Activated T-helper 17 cell treated with anti-CD3 and anti-CD28 coated beads, Interleukin-2, amount 50 U/mL, for 72 hours (primary cell): ENCODE results near the gene DGKG. TPM values are rescaled to one million over a fixed set of nuclear protein-coding genes. Genes with fewer than 3 reads are reported as not detected.
A peak's percentile ranks its signal among the peaks of the same experiment; 100 is the strongest.

Source experiments
- ATAC-seq: fragments of 150-1000 bp; cut with Tn5 transposase; replicated peaks from 2 replicates; pipeline ENCODE4 v1.10.0; 2021; ENCODE audit warnings: mild to moderate bottlenecking, moderate library complexity
- H3K27ac Mint-ChIP-seq: one replicate; pipeline ENCODE4 v1.8.0; 2022; ENCODE audit warnings: mixed read lengths
- H3K27me3 Mint-ChIP-seq: one replicate; pipeline ENCODE4 v1.8.0; 2022; ENCODE audit warnings: mixed read lengths
- H3K36me3 Mint-ChIP-seq: one replicate; pipeline ENCODE4 v1.8.0; 2022; ENCODE audit warnings: low read depth, mild to moderate bottlenecking, mixed read lengths
- H3K4me1 Mint-ChIP-seq: one replicate; pipeline ENCODE4 v1.8.0; 2022; ENCODE audit warnings: mixed read lengths
- H3K4me3 Mint-ChIP-seq: one replicate; pipeline ENCODE4 v1.8.0; 2022; ENCODE audit warnings: mild to moderate bottlenecking, mixed read lengths
- H3K9me3 Mint-ChIP-seq: one replicate; pipeline ENCODE4 v1.8.0; 2022; ENCODE audit warnings: mixed read lengths
- total RNA-seq, 2 donors: library from RNA; stranded (reverse); gene quantifications; one replicate each; pipeline ENCODE4 v1.2.3, GENCODE V29; 2022

DGKG gene
- total RNA-seq, 2 donors from 2014 or later: 0.37 to 1.1 TPM

- Mint-ChIP-seq H3K27ac (no peak overlapping the region), H3K4me3 (no peak overlapping the region), H3K36me3 (no peaks in the 10 kb centered on the region), H3K4me1 (no peaks in the 10 kb centered on the region), H3K27me3 (peaks cover 15% of the 10 kb centered on the region), H3K9me3 (no peaks in the 10 kb centered on the region)
- no peak for ATAC-seq
These were observed 234.6 kb downstream of the DGKG start for GRCh38 chr3:186127463-186127862.

- ATAC-seq: no peak
- no peaks in the 10 kb centered on the region for H3K4me1 Mint-ChIP-seq
- H3K4me3 Mint-ChIP-seq: no peak overlapping the region
- no peak overlapping the region for H3K27ac Mint-ChIP-seq
- H3K9me3 Mint-ChIP-seq: no peaks in the 10 kb centered on the region
- H3K36me3 Mint-ChIP-seq: no peaks in the 10 kb centered on the region
- H3K27me3 Mint-ChIP-seq: peaks cover 25% of the 10 kb centered on the region
These were observed 236.9 kb downstream of the DGKG start for GRCh38 chr3:186125118-186125517.

GRCh38 chr3:186124592-186124991, 237.4 kb downstream of the DGKG start:
- Mint-ChIP-seq H3K4me1 (no peaks in the 10 kb centered on the region), H3K4me3 (no peak overlapping the region), H3K27me3 (peaks cover 24% of the 10 kb centered on the region), H3K9me3 (no peaks in the 10 kb centered on the region), H3K27ac (no peak overlapping the region), H3K36me3 (no peaks in the 10 kb centered on the region)
- no peak for ATAC-seq

- H3K27me3 Mint-ChIP-seq: peaks cover 36% of the 10 kb centered on the region
- no peaks in the 10 kb centered on the region for H3K9me3 Mint-ChIP-seq
These were observed 239.0 kb downstream of the DGKG start for GRCh38 chr3:186123012-186123411.

GRCh38 chr3:186121968-186122367, 240.1 kb downstream of the DGKG start:
- Mint-ChIP-seq H3K27ac (no peak overlapping the region), H3K9me3 (no peaks in the 10 kb centered on the region), H3K4me3 (no peak overlapping the region), H3K27me3 (peaks cover 42% of the 10 kb centered on the region), H3K4me1 (no peaks in the 10 kb centered on the region), H3K36me3 (no peaks in the 10 kb centered on the region)
- ATAC-seq: no peak

More at GRCh38 chr3:186123012-186123411, 239.0 kb downstream of the DGKG start:
- H3K27ac Mint-ChIP-seq: no peak overlapping the region
- no peaks in the 10 kb centered on the region for H3K36me3 Mint-ChIP-seq
- H3K4me1 Mint-ChIP-seq: no peaks in the 10 kb centered on the region
- H3K4me3 Mint-ChIP-seq: no peak overlapping the region
- no peak for ATAC-seq

GRCh38 chr3:186121278-186121677, 240.8 kb downstream of the DGKG start:
- H3K36me3 Mint-ChIP-seq: no peaks in the 10 kb centered on the region
- H3K4me1 Mint-ChIP-seq: no peaks in the 10 kb centered on the region
- no peak overlapping the region for H3K4me3 Mint-ChIP-seq
- H3K27ac Mint-ChIP-seq: no peak overlapping the region
- no peak for ATAC-seq
- no peaks in the 10 kb centered on the region for H3K9me3 Mint-ChIP-seq
- peaks cover 48% of the 10 kb centered on the region for H3K27me3 Mint-ChIP-seq

GRCh38 chr3:186119499-186119898, 242.5 kb downstream of the DGKG start:
- Mint-ChIP-seq H3K9me3 (no peaks in the 10 kb centered on the region), H3K36me3 (no peaks in the 10 kb centered on the region), H3K4me1 (no peaks in the 10 kb centered on the region), H3K27me3 (peaks cover 55% of the 10 kb centered on the region), H3K27ac (no peak overlapping the region), H3K4me3 (no peak overlapping the region)
- ATAC-seq: no peak

GRCh38 chr3:186118692-186119091, 243.3 kb downstream of the DGKG start:
- Mint-ChIP-seq H3K4me3 (no peak overlapping the region), H3K27ac (no peak overlapping the region)
- no peak for ATAC-seq

GRCh38 chr3:186117521-186118134, 244.4 kb downstream of the DGKG start:
- ATAC-seq: no peak
- no peaks in the 10 kb centered on the region for H3K9me3 Mint-ChIP-seq
- H3K36me3 Mint-ChIP-seq: no peaks in the 10 kb centered on the region
- no peak overlapping the region for H3K4me3 Mint-ChIP-seq
- peaks cover 64% of the 10 kb centered on the region for H3K27me3 Mint-ChIP-seq
- no peak overlapping the region for H3K27ac Mint-ChIP-seq
- H3K4me1 Mint-ChIP-seq: no peaks in the 10 kb centered on the region

More at GRCh38 chr3:186118692-186119091, 243.3 kb downstream of the DGKG start:
- no peaks in the 10 kb centered on the region for H3K9me3 Mint-ChIP-seq
- no peaks in the 10 kb centered on the region for H3K4me1 Mint-ChIP-seq
- peaks cover 60% of the 10 kb centered on the region for H3K27me3 Mint-ChIP-seq
- no peaks in the 10 kb centered on the region for H3K36me3 Mint-ChIP-seq

GRCh38 chr3:186115239-186115996, 246.6 kb downstream of the DGKG start:
- Mint-ChIP-seq H3K27me3 (peaks cover 76% of the 10 kb centered on the region), H3K4me1 (peaks cover 14% of the 10 kb centered on the region), H3K36me3 (no peaks in the 10 kb centered on the region), H3K27ac (no peak overlapping the region), H3K9me3 (no peaks in the 10 kb centered on the region), H3K4me3 (no peak overlapping the region)
- no peak for ATAC-seq

- peaks cover 27% of the 10 kb centered on the region for H3K4me1 Mint-ChIP-seq
- no peak overlapping the region for H3K27ac Mint-ChIP-seq
- peaks cover 8% of the 10 kb centered on the region for H3K36me3 Mint-ChIP-seq
- peak overlapping the region; percentile 93 for H3K4me3 Mint-ChIP-seq
- ATAC-seq: peak; percentile 13
- H3K27me3 Mint-ChIP-seq: peaks cover 77% of the 10 kb centered on the region
- H3K9me3 Mint-ChIP-seq: no peaks in the 10 kb centered on the region
These were observed 250.8 kb downstream of the DGKG start for GRCh38 chr3:186110975-186111974.

- peaks cover 76% of the 10 kb centered on the region for H3K27me3 Mint-ChIP-seq
These were observed 251.9 kb downstream of the DGKG start for GRCh38 chr3:186109897-186110803.

GRCh38 chr3:186108941-186109865, 252.8 kb downstream of the DGKG start, which contains the start of gene ETV5:
TSS of gene ETV5 (minus strand) at chr3:186109089. CDS start at chr3:186105868, 3,221 bp downstream.
- Mint-ChIP-seq H3K4me1 (peaks cover 27% of the 10 kb centered on the region), H3K4me3 (peak within 1 kb of the TSS; percentile 93), H3K27ac (peak within 1 kb of the TSS; percentile 86), H3K36me3 (peaks cover 8% of the 10 kb centered on the region), H3K27me3 (peaks cover 72% of the 10 kb centered on the region), H3K9me3 (no peaks in the 10 kb centered on the region)
- ATAC-seq: peak; percentile 95

More at GRCh38 chr3:186109897-186110803, 251.9 kb downstream of the DGKG start:
- Mint-ChIP-seq H3K27ac (no peak overlapping the region), H3K4me1 (peaks cover 27% of the 10 kb centered on the region), H3K9me3 (no peaks in the 10 kb centered on the region), H3K4me3 (peak overlapping the region; percentile 93), H3K36me3 (peaks cover 8% of the 10 kb centered on the region)
- no peak for ATAC-seq
